IMR-90 (cell line): ENCODE data around the gene TRAF3. TPM values are rescaled to one million over a fixed set of nuclear protein-coding genes. Genes with fewer than 3 reads are reported as not detected.

Source experiments
- ATAC-seq: fragments of 200-7000 bp; cut with Tn5 transposase; 2 replicates; pipeline ENCODE4 v1.9.1; 2020; ENCODE audit warnings: low read depth, mild to moderate bottlenecking, moderate library complexity
- BruUV-seq: library from RNA; stranded (reverse); fragments of 400-500 nt; replicated peaks from 2 replicates; lab custom pipeline; 2021; lab: Mats Ljungman, UMichigan
- CTCF ChIA-PET: fragments of 300-600 bp; formaldehyde crosslinking; extraction: SDS; loops from one replicate; lab custom pipeline; 2021; ENCODE audit warnings: antibody characterized with exemption; lab: Yijun Ruan, JAX
- POLR2A ChIA-PET: fragments of 300-600 bp; sonication (Branson Sonifier 250); formaldehyde crosslinking; loops from one replicate; lab custom pipeline; 2022; ENCODE audit warnings: antibody characterized with exemption; ENCODE audit not compliant: unreplicated experiment; lab: Charles Lee
- DNase-seq: peaks from one replicate; pipeline ENCODE4 v3.0.0; 2013
- H2AFZ ChIP-seq: replicated peaks from 2 replicates; pipeline ENCODE3; 2013; ENCODE audit warnings: low read length, mild to moderate bottlenecking; ENCODE audit not compliant: poor library complexity
- H2AK5ac ChIP-seq: 2 replicates; pipeline ENCODE4 v1.6.1; 2013; ENCODE audit warnings: low read depth, low read length, inconsistent platforms
- H2AK9ac ChIP-seq: replicated peaks from 2 replicates; pipeline ENCODE3; 2013; ENCODE audit warnings: mild to moderate bottlenecking, low read depth, low read length, moderate library complexity; ENCODE audit not compliant: poor library complexity
- H2BK120ac ChIP-seq: 2 replicates; pipeline ENCODE4 v1.6.1; 2013; ENCODE audit warnings: low read depth, low read length, inconsistent platforms
- H2BK15ac ChIP-seq: 3 replicates; pipeline ENCODE4 v1.6.1; 2013; ENCODE audit warnings: low read depth, low read length, inconsistent platforms
- H2BK20ac ChIP-seq: 2 replicates; pipeline ENCODE4 v1.6.1; 2013; ENCODE audit warnings: low read depth, mild to moderate bottlenecking, inconsistent platforms, low read length, moderate library complexity
- H2BK5ac ChIP-seq: 2 replicates; pipeline ENCODE4 v1.6.1; 2013; ENCODE audit warnings: mild to moderate bottlenecking, low read depth, low read length, inconsistent platforms; ENCODE audit not compliant: poor library complexity, severe bottlenecking
- H3K14ac ChIP-seq: replicated peaks from 2 replicates; pipeline ENCODE4 v1.6.1; 2013; ENCODE audit warnings: low read depth, low read length, inconsistent platforms
- H3K18ac ChIP-seq: 2 replicates; pipeline ENCODE4 v1.6.1; 2013; ENCODE audit warnings: low read depth, low read length, control low read depth
- H3K23ac ChIP-seq: 2 replicates; pipeline ENCODE4 v1.6.1; 2013; ENCODE audit warnings: low read depth, low read length, inconsistent platforms
- H3K27ac ChIP-seq: 2 replicates; pipeline ENCODE4 v1.5.1; 2013; ENCODE audit warnings: mild to moderate bottlenecking, control low read depth, low read length; ENCODE audit not compliant: insufficient read depth
- H3K27me3 ChIP-seq: 2 replicates; pipeline ENCODE4 v1.6.1; 2013; ENCODE audit warnings: low read length; ENCODE audit not compliant: control insufficient read depth, insufficient read depth
- H3K36me3 ChIP-seq: 2 replicates; pipeline ENCODE4 v1.6.1; 2013; ENCODE audit warnings: low read length, mixed read lengths; ENCODE audit not compliant: control insufficient read depth, insufficient read depth
- H3K4ac ChIP-seq: 2 replicates; pipeline ENCODE4 v1.6.1; 2013; ENCODE audit warnings: low read depth, low read length, inconsistent platforms
- H3K4me1 ChIP-seq: 2 replicates; pipeline ENCODE4 v1.6.1; 2013; ENCODE audit warnings: low read length, mixed read lengths; ENCODE audit not compliant: control insufficient read depth, insufficient read depth
- H3K4me2 ChIP-seq: 2 replicates; pipeline ENCODE4 v1.6.1; 2013; ENCODE audit warnings: low read depth, mild to moderate bottlenecking, control low read depth, low read length, moderate library complexity
- H3K4me3 ChIP-seq: 2 replicates; pipeline ENCODE4 v1.5.1; 2013; ENCODE audit warnings: low read depth, mild to moderate bottlenecking, control low read depth, low read length, moderate library complexity; ENCODE audit not compliant: insufficient read depth
- H3K56ac ChIP-seq: 2 replicates; pipeline ENCODE4 v1.6.1; 2013; ENCODE audit warnings: low read length, inconsistent platforms; ENCODE audit not compliant: insufficient read depth; ENCODE audit errors: extremely low read depth
- H3K79me1 ChIP-seq, 2 experiments: 2 replicates each; pipeline ENCODE4 v1.6.1; 2013; ENCODE audit warnings: low read length in 2 of 2, inconsistent platforms in 1 of 2, low read depth in 1 of 2
- H3K9ac ChIP-seq: 2 replicates; pipeline ENCODE4 v1.6.1; 2013; ENCODE audit warnings: low read depth, low read length, control low read depth
- H3K9me1 ChIP-seq: 2 replicates; pipeline ENCODE4 v1.6.1; 2013; ENCODE audit warnings: low read length, inconsistent platforms; ENCODE audit not compliant: insufficient read depth
- H3K9me3 ChIP-seq: 2 replicates; pipeline ENCODE4 v1.6.1; 2013; ENCODE audit warnings: low read length; ENCODE audit not compliant: control insufficient read depth, insufficient read depth
- H4K20me1 ChIP-seq: 2 replicates; pipeline ENCODE4 v1.6.1; 2013; ENCODE audit warnings: low read length, inconsistent platforms; ENCODE audit not compliant: insufficient read depth
- H4K5ac ChIP-seq: 2 replicates; pipeline ENCODE4 v1.6.1; 2013; ENCODE audit warnings: mild to moderate bottlenecking, low read depth, low read length, control low read depth
- H4K8ac ChIP-seq, 2 experiments: 2 replicates each; pipeline ENCODE4 v1.6.1; 2013; ENCODE audit warnings: low read depth in 2 of 2, low read length in 2 of 2, control low read depth in 1 of 2, inconsistent platforms in 1 of 2
- H4K91ac ChIP-seq: 2 replicates; pipeline ENCODE4 v1.6.1; 2013; ENCODE audit warnings: low read depth, low read length, inconsistent platforms; ENCODE audit not compliant: insufficient read depth
- BHLHE40 ChIP-seq: fragments of 150-350 bp; IDR thresholded peaks from 2 replicates; pipeline ENCODE4 v1.6.1; 2016; ENCODE audit warnings: mild to moderate bottlenecking, low read depth, low read length
- CEBPB ChIP-seq: IDR thresholded peaks from 2 replicates; pipeline ENCODE4 v1.6.1; 2012; ENCODE audit warnings: low read depth, low read length, improper control_type of control experiment
- CHD1 ChIP-seq: IDR thresholded peaks from 2 replicates; pipeline ENCODE4 v1.6.1; 2012; ENCODE audit warnings: low read depth, low read length, improper control_type of control experiment
- CTCF ChIP-seq: conservative IDR thresholded peaks from 2 replicates; pipeline ENCODE4 v1.5.1; 2012; ENCODE audit warnings: mild to moderate bottlenecking, low read depth, low read length, improper control_type of control experiment
- ELK1 ChIP-seq: fragments of 150-350 bp; IDR thresholded peaks from 2 replicates; pipeline ENCODE4 v1.6.1; 2016; ENCODE audit warnings: low read depth, mild to moderate bottlenecking, low read length, moderate library complexity, borderline replicate concordance
- FOS ChIP-seq: fragments of 150-350 bp; IDR thresholded peaks from 2 replicates; pipeline ENCODE4 v1.6.1; 2016; ENCODE audit warnings: low read depth, low read length
- MAFK ChIP-seq: IDR thresholded peaks from 2 replicates; pipeline ENCODE4 v1.6.1; 2012; ENCODE audit warnings: low read depth, low read length, improper control_type of control experiment
- MAZ ChIP-seq: IDR thresholded peaks from 2 replicates; pipeline ENCODE4 v1.6.1; 2012; ENCODE audit warnings: low read depth, mild to moderate bottlenecking, low read length, improper control_type of control experiment, moderate library complexity, borderline replicate concordance
- MXI1 ChIP-seq: IDR thresholded peaks from 2 replicates; pipeline ENCODE4 v1.6.1; 2012; ENCODE audit warnings: low read depth, mild to moderate bottlenecking, low read length, moderate library complexity, borderline replicate concordance
- NFE2L2 ChIP-seq: fragments of 150-350 bp; IDR thresholded peaks from 2 replicates; pipeline ENCODE4 v1.6.1; 2016; ENCODE audit warnings: low read depth, mild to moderate bottlenecking, low read length
- POLR2A ChIP-seq: IDR thresholded peaks from 2 replicates; pipeline ENCODE4 v1.6.1; 2012; ENCODE audit warnings: mild to moderate bottlenecking, low read depth, low read length
- RAD21 ChIP-seq: IDR thresholded peaks from 2 replicates; pipeline ENCODE4 v1.6.1; 2012; ENCODE audit warnings: low read length, improper control_type of control experiment
- RCOR1 ChIP-seq: IDR thresholded peaks from 2 replicates; pipeline ENCODE4 v1.6.1; 2012; ENCODE audit warnings: mild to moderate bottlenecking, low read length, improper control_type of control experiment; ENCODE audit not compliant: insufficient replicate concordance
- RFX5 ChIP-seq: IDR thresholded peaks from 2 replicates; pipeline ENCODE4 v1.8.0; 2012; ENCODE audit warnings: low read depth, mild to moderate bottlenecking, low read length, moderate library complexity
- SMC3 ChIP-seq: fragments of 150-350 bp; IDR thresholded peaks from 2 replicates; pipeline ENCODE4 v1.6.1; 2016; ENCODE audit warnings: low read depth, mild to moderate bottlenecking, antibody characterized with exemption, low read length, moderate library complexity
- USF2 ChIP-seq: fragments of 150-350 bp; IDR thresholded peaks from 2 replicates; pipeline ENCODE4 v1.6.1; 2017; ENCODE audit warnings: mild to moderate bottlenecking, antibody characterized with exemption, low read length, low read depth
- WGBS, 2 experiments: methylation state at CpG; one replicate each; pipeline versions ENCODE4 v1.1.5 to v1.1.7; 2013; ENCODE audit warnings: missing lambda C conversion rate in 2 of 2; ENCODE audit not compliant: insufficient read length in 1 of 2; ENCODE audit errors: extremely low coverage in 2 of 2; 5-methylcytosine and 5-hydroxymethylcytosine counted together
- dilution Hi-C: fragments of 300-500 bp; cut with HindIII; formaldehyde crosslinking; loops from one replicate; pipeline ENCODE4 v1.14.3; 2018; ENCODE audit warnings: low sequenced_read_pairs; ENCODE audit not compliant: unreplicated experiment
- in situ Hi-C: fragments of 300-500 bp; cut with MboI; formaldehyde crosslinking; loops from 3 replicates; pipeline ENCODE4 v1.14.3; 2019; ENCODE audit warnings: low sequenced_read_pairs, inconsistent platforms, mixed read lengths
- intact Hi-C: fragments of 100-400 bp; cut with micrococcal nuclease; formaldehyde crosslinking; loops from 2 replicates; pipeline ENCODE4 v1.10.0; 2022
- polyA plus RNA-seq, 3 experiments: library from polyadenylated mRNA; depleted of rRNA; stranded (reverse); fragments of >200 nt; gene quantifications; 2 replicates each; pipeline ENCODE4 v1.2.3, GENCODE V29; 2012; ENCODE audit warnings: low replicate concordance in 1 of 3
- total RNA-seq: library from RNA; depleted of rRNA; stranded (reverse); fragments of >200 nt; gene quantifications from 2 replicates; pipeline ENCODE4 v1.2.3, GENCODE V29; 2012

Gene TRAF3
- total and polyA plus RNA-seq, 2 of the 4 experiments (the other 2 are of a cell fraction): 21.2 to 25.3 TPM

GRCh38 chr14:102918438-102918837 is 141.2 kb downstream of the TRAF3 start:
- no peak overlapping the region for H2AFZ ChIP-seq
- H2BK15ac ChIP-seq: no peak overlapping the region
- no peak overlapping the region for H3K27ac ChIP-seq
- intact Hi-C loops (loop anchor here (1.0 to 10.0 kb wide), 3 partner anchors 143 to 396 kb away; partner anchors contain the start of gene RCOR1), dilution Hi-C loops (no loop called here), in situ Hi-C loops (loop anchor here (10.0 kb wide), 2 partner anchors 144 to 224 kb away; partner anchors contain the start of gene TRAF3)
- BruUV-seq: no TSS peak
- H2BK20ac ChIP-seq: no peak overlapping the region
- no peak overlapping the region for H3K23ac ChIP-seq
- ATAC-seq (no peak), DNase-seq (no peak)
- H4K91ac ChIP-seq: no peak overlapping the region
- H4K5ac ChIP-seq: no peak overlapping the region
- no peak overlapping the region for H3K18ac ChIP-seq
- H2BK5ac ChIP-seq: no peak overlapping the region
- H3K56ac ChIP-seq: no peak overlapping the region
- no peak overlapping the region for H2BK120ac ChIP-seq
- 0 out of 2 replicates have a peak, but pooled peaks cover 3% of the 10 kb centered on the region for H3K9me1 ChIP-seq
- H2AK9ac ChIP-seq: no peak overlapping the region
- H4K20me1 ChIP-seq: no peaks in the 10 kb centered on the region; the same call in 1 of the 2 replicates
- no peaks in the 10 kb centered on the region for H3K79me1 ChIP-seq
- H3K9ac ChIP-seq: no peak overlapping the region
- 11% methylated on average over 1 of the region's 2 CpGs; no CpG with 5 or more reads in 1 of the 2 experiments for WGBS, 2 experiments
- no peaks in the 10 kb centered on the region for H3K4me1 ChIP-seq
- H3K4me3 ChIP-seq: no peak overlapping the region
- no peaks in the 10 kb centered on the region for H3K36me3 ChIP-seq
- TF ChIP-seq BHLHE40 (no peak), SMC3 (no peak), USF2 (no peak), MXI1 (no peak), CEBPB (no peak), ELK1 (no peak), RFX5 (no peak), MAFK (no peak), CTCF (no peak), RAD21 (no peak), NFE2L2 (no peak), POLR2A (no peak), CHD1 (no peak), FOS (no peak), MAZ (no peak), RCOR1 (no peak)
- ChIA-PET CTCF (interaction anchor here (0.8 kb wide), 1 partner anchor 216 kb away, joined by 3 read pairs; no protein-coding TSS in a partner anchor), POLR2A (no interaction called here)
- H3K4me2 ChIP-seq: no peak overlapping the region
- H3K27me3 ChIP-seq: peaks cover 17% of the 10 kb centered on the region
- H3K14ac ChIP-seq: no peak overlapping the region
- no peak overlapping the region for H4K8ac ChIP-seq
- peaks cover 2% of the 10 kb centered on the region; the same call in 1 of the 2 replicates for H3K9me3 ChIP-seq
- no peak overlapping the region for H2AK5ac ChIP-seq
- H3K4ac ChIP-seq: no peak overlapping the region
